SK-N-SH (cell line): ENCODE measurements around the gene ATP11A. TPM values are rescaled to one million over a fixed set of nuclear protein-coding genes. Genes with fewer than 3 reads are reported as not detected.

ENCODE experiments used
- CTCF ChIA-PET: fragments of 300-600, 350-600 bp; formaldehyde crosslinking; extraction: SDS; loops from one replicate; lab custom pipeline; 2021; lab: Yijun Ruan, JAX
- POLR2A ChIA-PET: fragments of 350-600 bp; sonication (Branson Sonifier 250); formaldehyde crosslinking; extraction: SDS; loops from one replicate; lab custom pipeline; 2020; ENCODE audit warnings: antibody characterized with exemption, inconsistent platforms; lab: Yijun Ruan, JAX
- DNase-seq: peaks from one replicate; pipeline ENCODE4 v3.0.0; 2012
- H2AFZ ChIP-seq: fragments of 200-600 bp; sonication (generic); 2 replicates; pipeline ENCODE4 v1.8.1; 2016; ENCODE audit warnings: antibody characterized with exemption, mild to moderate bottlenecking, low read depth
- H3F3A ChIP-seq: fragments of 200-600 bp; sonication (generic); replicated peaks from 2 replicates; pipeline ENCODE3; 2016; ENCODE audit warnings: antibody characterized with exemption, mild to moderate bottlenecking; ENCODE audit not compliant: insufficient read depth
- H3K27ac ChIP-seq, 2 experiments: fragments of 200-500 bp in 1 of 2; fragments of 200-600 bp in 1 of 2; sonication (Bioruptor generic) in 1 of 2; sonication (generic), shearing (Covaris generic) in 1 of 2; 2 replicates each; pipeline versions ENCODE4 v1.5.1 to v1.6.1; 2014 to 2016; ENCODE audit warnings: low read depth in 2 of 2, inconsistent platforms in 1 of 2, low read length in 1 of 2, mild to moderate bottlenecking in 1 of 2, mixed read lengths in 1 of 2
- H3K27me3 ChIP-seq: fragments of 200-600 bp; sonication (generic), shearing (Covaris generic); 2 replicates; pipeline ENCODE4 v1.6.1; 2016; ENCODE audit warnings: mixed run types; ENCODE audit not compliant: insufficient read depth
- H3K36me3 ChIP-seq, 2 experiments: fragments of 200-500 bp in 1 of 2; fragments of 200-600 bp in 1 of 2; sonication (Bioruptor generic) in 1 of 2; sonication (generic) in 1 of 2; replicated peaks in 1 of 2; 2 replicates each; pipeline versions ENCODE3 to v1.5.1; 2014 to 2016; ENCODE audit warnings: low read length in 1 of 2, mild to moderate bottlenecking in 1 of 2; ENCODE audit not compliant: insufficient read depth in 2 of 2, control insufficient read depth in 1 of 2
- H3K4me1 ChIP-seq, 2 experiments: fragments of 200-500 bp in 1 of 2; fragments of 200-600 bp in 1 of 2; sonication (Bioruptor generic) in 1 of 2; sonication (generic), shearing (Covaris generic) in 1 of 2; 2 replicates each; pipeline versions ENCODE4 v1.5.1 to v1.6.1; 2014 to 2016; ENCODE audit warnings: low read depth in 1 of 2, low read length in 1 of 2, mixed run types in 1 of 2; ENCODE audit not compliant: insufficient read depth in 2 of 2, control insufficient read depth in 1 of 2
- H3K4me2 ChIP-seq: fragments of 200-600 bp; sonication (generic), shearing (Covaris generic); 2 replicates; pipeline ENCODE4 v1.6.1; 2017; ENCODE audit warnings: mixed run types
- H3K4me3 ChIP-seq, 2 experiments: fragments of 200-500 bp in 1 of 2; fragments of 200-600 bp in 1 of 2; sonication (Bioruptor generic) in 1 of 2; sonication (generic), shearing (Covaris generic) in 1 of 2; 2 replicates each; pipeline versions ENCODE4 v1.5.1 to v1.8.1; 2014 to 2016; ENCODE audit warnings: low read depth in 2 of 2, inconsistent platforms in 1 of 2, low read length in 1 of 2, mild to moderate bottlenecking in 1 of 2, mixed read lengths in 1 of 2, moderate library complexity in 1 of 2
- H3K79me2 ChIP-seq: fragments of 200-600 bp; sonication (generic); 2 replicates; pipeline ENCODE4 v1.8.1; 2017; ENCODE audit warnings: mild to moderate bottlenecking; ENCODE audit not compliant: insufficient read depth
- H3K9ac ChIP-seq: fragments of 200-600 bp; sonication (generic); 2 replicates; pipeline ENCODE4 v1.6.1; 2017; ENCODE audit warnings: mixed run types
- H3K9me2 ChIP-seq: fragments of 200-600 bp; sonication (generic); 2 replicates; pipeline ENCODE4 v1.6.1; 2017; ENCODE audit warnings: mixed run types
- H3K9me3 ChIP-seq: fragments of 200-600 bp; sonication (generic); 2 replicates; pipeline ENCODE4 v1.6.1; 2017; ENCODE audit warnings: mixed run types, mild to moderate bottlenecking, moderate library complexity
- H4K20me1 ChIP-seq: fragments of 200-600 bp; sonication (generic); 2 replicates; pipeline ENCODE4 v1.6.1; 2017; ENCODE audit warnings: mild to moderate bottlenecking, mixed run types; ENCODE audit not compliant: insufficient read depth
- CTCF ChIP-seq: fragments of 200-600 bp; sonication (generic); IDR thresholded peaks from 2 replicates; pipeline ENCODE4 v1.6.1; 2017; ENCODE audit warnings: antibody characterized with exemption, mild to moderate bottlenecking, moderate library complexity
- EP300 ChIP-seq, 2 experiments: IDR thresholded peaks; 2 replicates each; pipeline versions ENCODE4 v1.4.0 to v1.6.1; 2012; ENCODE audit warnings: borderline replicate concordance in 1 of 2, low read depth in 1 of 2, low read length in 1 of 2
- GABPA ChIP-seq: IDR thresholded peaks from 2 replicates; pipeline ENCODE4 v1.4.0; 2012; ENCODE audit warnings: low read depth, mild to moderate bottlenecking
- MEF2A ChIP-seq: IDR thresholded peaks from 2 replicates; pipeline ENCODE4 v1.4.0; 2012; ENCODE audit warnings: low read depth, borderline replicate concordance
- PBX3 ChIP-seq: IDR thresholded peaks from 2 replicates; pipeline ENCODE4; 2012
- SMC3 ChIP-seq: IDR thresholded peaks from 2 replicates; pipeline ENCODE4 v1.6.1; 2012; ENCODE audit warnings: low read depth, low read length, improper control_type of control experiment
- WGBS: methylation state at CpG from one replicate; pipeline ENCODE4 v1.1.6; 2017; ENCODE audit warnings: low lambda C conversion rate; 5-methylcytosine and 5-hydroxymethylcytosine counted together
- polyA plus RNA-seq, 3 experiments: library from polyadenylated mRNA; depleted of rRNA; stranded (reverse); fragments of >200 nt; gene quantifications; 2 replicates each; pipeline ENCODE4 v1.2.3, GENCODE V29; 2012

The ATP11A gene
- polyA plus RNA-seq, 1 of the 3 experiments (the other 2 are of a cell fraction) = 4.1 TPM

GRCh38 chr13:112917737-112918136 is 227.9 kb downstream of the ATP11A start:
- Histone ChIP-seq H3K4me2 (no peak overlapping the region), H2AFZ (no peak overlapping the region), H3F3A (no peaks in the 10 kb centered on the region), H3K4me1 (peaks cover 0 to 9% of the 10 kb centered on the region in 2 experiments; a peak in 1 of 4 replicates), H3K27ac (no peak overlapping the region), H3K79me2 (no peaks in the 10 kb centered on the region), H3K36me3 (no peaks in the 10 kb centered on the region), H3K27me3 (no peaks in the 10 kb centered on the region), H3K9me2 (no peaks in the 10 kb centered on the region), H4K20me1 (no peaks in the 10 kb centered on the region), H3K4me3 (no peak overlapping the region), H3K9me3 (no peaks in the 10 kb centered on the region), H3K9ac (no peak overlapping the region)
- DNase-seq = no peak
- no peak for TF ChIP-seq EP300 (IDR thresholded peaks at IDR 0.05; ENCODE audit: borderline replicate concordance in 1 of 2, low read depth in 1 of 2, low read length in 1 of 2)
- TF ChIP-seq MEF2A = no peak
- WGBS = 92% methylated on average over 3 of the region's 3 CpGs
- CTCF ChIA-PET = interaction anchor here (1.3 kb wide), 1 partner anchor 13 kb away, joined by 3 read pairs; no protein-coding TSS in a partner anchor
- POLR2A ChIA-PET = no interaction called here

- no peaks in the 10 kb centered on the region for H3K9me3 ChIP-seq
- H3K36me3 ChIP-seq = no peaks in the 10 kb centered on the region
- H4K20me1 ChIP-seq = no peaks in the 10 kb centered on the region
- WGBS = 69% methylated on average over 8 of the region's 8 CpGs
- ChIA-PET POLR2A (no interaction called here), CTCF (interaction anchor here (1.3 kb wide), 1 partner anchor 13 kb away, joined by 3 read pairs; no protein-coding TSS in a partner anchor)
- H3K4me1 ChIP-seq = peaks cover 0 to 9% of the 10 kb centered on the region in 2 experiments; a peak in 1 of 4 replicates
- H3F3A ChIP-seq = no peaks in the 10 kb centered on the region
- no peak overlapping the region for H3K9ac ChIP-seq
- H3K79me2 ChIP-seq = no peaks in the 10 kb centered on the region
- DNase-seq = no peak
- no peak overlapping the region for H2AFZ ChIP-seq
- H3K9me2 ChIP-seq = no peaks in the 10 kb centered on the region
- no peak overlapping the region for H3K27ac ChIP-seq
- TF ChIP-seq SMC3 (no peak), GABPA (no peak), CTCF (no peak)
- no peak overlapping the region for H3K4me2 ChIP-seq
- no peak overlapping the region for H3K4me3 ChIP-seq
- no peaks in the 10 kb centered on the region for H3K27me3 ChIP-seq
These were observed 228.4 kb downstream of the ATP11A start for GRCh38 chr13:112918266-112918665.

- no peak for DNase-seq
- POLR2A ChIA-PET = no interaction called here
- 85% methylated on average over 8 of the region's 13 CpGs for WGBS
- no peak overlapping the region for H2AFZ ChIP-seq
- H4K20me1 ChIP-seq = no peaks in the 10 kb centered on the region
- TF ChIP-seq PBX3 = no peak
- H3F3A ChIP-seq = no peaks in the 10 kb centered on the region
- H3K79me2 ChIP-seq = no peaks in the 10 kb centered on the region
- CTCF ChIA-PET = interaction anchor here (1.3 kb wide), 1 partner anchor 12 kb away, joined by 3 read pairs; no protein-coding TSS in a partner anchor
- no peak overlapping the region for H3K4me2 ChIP-seq
- no peaks in the 10 kb centered on the region for H3K27me3 ChIP-seq
- no peak overlapping the region for H3K9ac ChIP-seq
- no peak overlapping the region for H3K4me3 ChIP-seq
- H3K9me2 ChIP-seq = no peaks in the 10 kb centered on the region
- no peak overlapping the region for H3K27ac ChIP-seq
- peaks cover 0 to 9% of the 10 kb centered on the region in 2 experiments; a peak in 1 of 4 replicates for H3K4me1 ChIP-seq
- H3K36me3 ChIP-seq = no peaks in the 10 kb centered on the region
- no peaks in the 10 kb centered on the region for H3K9me3 ChIP-seq
These were observed 228.9 kb downstream of the ATP11A start for GRCh38 chr13:112918746-112919145.
